HCT116 (cell line): ENCODE measurements around the gene AXDND1.

Source experiments
- ATF3 ChIP-seq: IDR thresholded peaks from 2 replicates; pipeline ENCODE4 v1.6.1; 2012
- EZH2phosphoT487 ChIP-seq: fragments of 200-600 bp; IDR thresholded peaks from 2 replicates; pipeline ENCODE4 v1.6.1; 2018; ENCODE audit warnings: antibody characterized with exemption, borderline replicate concordance
- JUND ChIP-seq: IDR thresholded peaks from 2 replicates; pipeline ENCODE4 v1.6.1; 2012
- POLR2A ChIP-seq: IDR thresholded peaks from 2 replicates; pipeline ENCODE4 v1.7.0; 2011; ENCODE audit warnings: borderline replicate concordance; ENCODE audit not compliant: insufficient read depth, insufficient read length; ENCODE audit errors: extremely low read depth
- POLR2AphosphoS5 ChIP-seq: IDR thresholded peaks from 2 replicates; pipeline ENCODE4 v1.6.1; 2011; ENCODE audit warnings: mild to moderate bottlenecking, low read depth, low read length, moderate library complexity
- RAD21 ChIP-seq: IDR thresholded peaks from 2 replicates; pipeline ENCODE4 v1.6.1; 2012; ENCODE audit warnings: low read depth, mild to moderate bottlenecking
- REST ChIP-seq: IDR thresholded peaks from 2 replicates; pipeline ENCODE4 v1.6.1; 2012; ENCODE audit warnings: low read depth
- TCF7L2 ChIP-seq: IDR thresholded peaks from 2 replicates; pipeline ENCODE4 v1.7.0; 2011; ENCODE audit warnings: borderline replicate concordance, inconsistent platforms; ENCODE audit not compliant: insufficient read depth, insufficient read length; ENCODE audit errors: extremely low read depth
- YY1 ChIP-seq: IDR thresholded peaks from 2 replicates; pipeline ENCODE4 v1.6.1; 2011; ENCODE audit warnings: low read length, low read depth, moderate library complexity, mild to moderate bottlenecking; ENCODE audit not compliant: insufficient replicate concordance; ENCODE audit errors: extremely low read depth
- ZBTB33 ChIP-seq: IDR thresholded peaks from 2 replicates; pipeline ENCODE4 v1.6.1; 2011; ENCODE audit warnings: mild to moderate bottlenecking, low read length, moderate library complexity; ENCODE audit not compliant: insufficient replicate concordance; ENCODE audit errors: extremely low read depth
- ZFX ChIP-seq: fragments of 450-650 bp; IDR thresholded peaks from 2 replicates; pipeline ENCODE4 v1.6.1; 2017
- TF ChIP-seq, protein P1 (sequence below), 3 experiments: fragments of 200-600 bp in 1 of 3; sonication (generic) in 1 of 3; IDR thresholded peaks in 2 of 3; conservative IDR thresholded peaks in 1 of 3; 2 replicates each; pipeline ENCODE4 v1.5.1; 2012 to 2017; ENCODE audit warnings: low read depth in 2 of 3, low read length in 2 of 3, antibody characterized with exemption in 1 of 3, borderline replicate concordance in 1 of 3, control low read depth in 1 of 3, mild to moderate bottlenecking in 1 of 3, mixed read lengths in 1 of 3, mixed run types in 1 of 3, moderate library complexity in 1 of 3; ENCODE audit not compliant: insufficient read depth in 1 of 3

- TF ChIP-seq RAD21 (no peak), EZH2phosphoT487 (no peak), YY1 (no peak), POLR2AphosphoS5 (no peak), ATF3 (no peak), ZFX (no peak), POLR2A (no peak), JUND (no peak), ZBTB33 (no peak), TCF7L2 (no peak), REST (no peak)
- TF ChIP-seq, protein P1, sequence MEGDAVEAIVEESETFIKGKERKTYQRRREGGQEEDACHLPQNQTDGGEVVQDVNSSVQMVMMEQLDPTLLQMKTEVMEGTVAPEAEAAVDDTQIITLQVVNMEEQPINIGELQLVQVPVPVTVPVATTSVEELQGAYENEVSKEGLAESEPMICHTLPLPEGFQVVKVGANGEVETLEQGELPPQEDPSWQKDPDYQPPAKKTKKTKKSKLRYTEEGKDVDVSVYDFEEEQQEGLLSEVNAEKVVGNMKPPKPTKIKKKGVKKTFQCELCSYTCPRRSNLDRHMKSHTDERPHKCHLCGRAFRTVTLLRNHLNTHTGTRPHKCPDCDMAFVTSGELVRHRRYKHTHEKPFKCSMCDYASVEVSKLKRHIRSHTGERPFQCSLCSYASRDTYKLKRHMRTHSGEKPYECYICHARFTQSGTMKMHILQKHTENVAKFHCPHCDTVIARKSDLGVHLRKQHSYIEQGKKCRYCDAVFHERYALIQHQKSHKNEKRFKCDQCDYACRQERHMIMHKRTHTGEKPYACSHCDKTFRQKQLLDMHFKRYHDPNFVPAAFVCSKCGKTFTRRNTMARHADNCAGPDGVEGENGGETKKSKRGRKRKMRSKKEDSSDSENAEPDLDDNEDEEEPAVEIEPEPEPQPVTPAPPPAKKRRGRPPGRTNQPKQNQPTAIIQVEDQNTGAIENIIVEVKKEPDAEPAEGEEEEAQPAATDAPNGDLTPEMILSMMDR (IDR thresholded peaks at IDR 0.05 in 2 of 3, conservative IDR thresholded peaks at IDR 0.05 in 1 of 3; ENCODE audit: borderline replicate concordance in 1 of 3, insufficient read depth in 1 of 3, low read depth in 2 of 3, low read length in 2 of 3) = no peak
Observed at GRCh38 chr1:179529482-179530195, 163.9 kb downstream of the AXDND1 start.
